GM18873 (cell line): Measurements from ENCODE around the gene PNKP.

Experiments
- ATAC-seq: cut with Tn5 transposase; IDR thresholded peaks from one replicate; pipeline ENCODE4 v1.9.1; 2021; ENCODE audit warnings: mild to moderate bottlenecking, moderate library complexity, moderate number of reproducible peaks; ENCODE audit not compliant: unreplicated experiment, low FRiP score

PNKP gene

DNA sequence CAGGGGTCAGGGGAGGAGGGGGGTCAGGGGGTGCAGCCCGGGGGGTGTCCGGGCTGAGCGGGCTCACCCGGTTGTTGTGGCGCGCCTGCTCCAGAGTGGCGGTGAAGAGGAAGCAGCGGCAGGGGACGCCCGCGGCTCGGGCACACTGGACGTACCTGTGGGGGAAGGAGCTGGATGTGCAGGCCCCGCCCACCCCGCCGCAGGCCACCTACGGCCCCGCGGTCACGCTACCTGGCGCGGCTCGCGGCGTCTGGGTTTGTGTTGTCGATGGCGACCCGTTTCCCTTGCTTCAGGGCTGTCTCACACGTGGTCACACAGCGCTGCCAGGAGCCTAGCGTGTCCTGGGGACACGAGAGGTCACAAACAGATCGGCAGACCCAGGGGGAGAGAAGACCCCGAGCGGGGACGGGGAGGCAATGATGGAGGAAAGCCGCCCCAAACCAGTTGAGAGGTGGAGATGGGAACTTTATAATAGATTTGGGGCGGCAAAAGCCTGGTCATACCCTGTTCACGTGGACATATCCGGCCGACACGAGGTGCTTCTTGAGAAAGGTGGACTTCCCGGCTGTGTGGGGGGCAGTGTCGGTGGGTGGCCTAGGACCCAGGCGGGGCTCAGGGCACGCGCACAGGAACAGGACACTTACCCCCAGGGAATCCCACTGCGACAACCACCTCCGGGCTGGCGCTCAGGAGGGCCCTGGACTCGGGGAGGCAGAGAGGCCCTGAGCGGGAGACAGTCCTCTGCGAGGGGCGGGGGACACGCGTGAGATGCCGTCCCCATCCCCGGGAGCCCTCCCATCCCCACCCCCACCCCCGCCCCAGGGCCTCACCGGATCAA is 5.6 kb downstream of the PNKP start:
- no peak for ATAC-seq

DNA sequence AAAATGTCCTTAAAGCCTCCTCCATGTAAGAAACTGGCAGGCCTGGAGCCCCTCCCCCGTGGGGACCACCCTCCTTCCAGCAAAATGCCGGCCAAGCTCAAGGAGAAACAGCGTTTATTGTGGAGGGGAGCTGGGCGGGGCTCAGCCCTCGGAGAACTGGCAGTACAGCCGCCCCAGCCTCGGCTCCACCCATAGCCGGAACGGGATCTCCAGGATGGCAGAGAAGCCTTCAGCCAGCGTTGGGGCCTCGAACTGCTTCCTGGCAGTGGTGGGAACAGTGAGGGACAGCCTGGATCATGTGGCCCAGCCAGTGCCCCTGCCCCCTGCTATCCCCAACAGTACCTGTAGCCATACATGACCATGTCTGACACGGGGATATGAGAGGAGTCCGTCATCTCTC is 6.3 kb downstream of the PNKP start:
- no peak for ATAC-seq

DNA sequence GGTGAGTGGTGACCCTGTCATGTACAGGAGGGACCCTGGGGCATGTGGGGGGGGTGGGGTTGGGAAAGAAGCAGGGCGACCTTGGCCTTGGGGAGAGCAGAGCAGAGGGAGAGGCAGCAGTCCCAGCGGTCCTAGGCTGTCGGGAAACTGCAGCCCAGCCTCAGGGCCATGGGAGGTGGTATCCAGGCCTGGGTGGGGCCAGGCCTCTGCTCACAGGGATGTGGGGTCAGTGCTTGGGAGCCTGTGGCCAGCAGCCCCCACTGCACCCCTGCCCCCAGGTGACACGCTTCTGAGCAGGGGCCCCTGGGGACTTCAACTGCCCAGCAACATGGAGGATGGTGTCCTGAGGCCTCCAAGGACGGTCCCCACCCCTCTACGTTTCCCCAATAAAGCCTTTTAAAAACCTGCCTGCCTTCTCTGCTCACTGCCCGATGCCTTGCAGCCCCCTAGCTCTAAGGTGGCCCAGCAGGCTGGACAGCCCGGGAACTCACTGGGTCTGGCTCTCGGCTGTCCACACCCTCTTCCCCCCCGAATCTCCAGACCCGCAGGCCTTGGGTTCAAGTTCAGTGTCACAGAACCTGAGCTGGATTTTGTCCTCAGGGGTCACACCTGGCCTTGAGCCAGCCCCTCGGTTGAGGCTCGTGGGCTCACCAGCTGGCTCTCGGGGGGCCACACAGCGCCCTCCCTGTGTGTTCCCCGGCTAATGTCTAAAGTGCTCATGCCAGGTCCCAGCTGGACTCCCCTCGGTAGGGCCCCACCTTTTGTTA is 6.9 kb downstream of the PNKP start:
- no peak for ATAC-seq

DNA sequence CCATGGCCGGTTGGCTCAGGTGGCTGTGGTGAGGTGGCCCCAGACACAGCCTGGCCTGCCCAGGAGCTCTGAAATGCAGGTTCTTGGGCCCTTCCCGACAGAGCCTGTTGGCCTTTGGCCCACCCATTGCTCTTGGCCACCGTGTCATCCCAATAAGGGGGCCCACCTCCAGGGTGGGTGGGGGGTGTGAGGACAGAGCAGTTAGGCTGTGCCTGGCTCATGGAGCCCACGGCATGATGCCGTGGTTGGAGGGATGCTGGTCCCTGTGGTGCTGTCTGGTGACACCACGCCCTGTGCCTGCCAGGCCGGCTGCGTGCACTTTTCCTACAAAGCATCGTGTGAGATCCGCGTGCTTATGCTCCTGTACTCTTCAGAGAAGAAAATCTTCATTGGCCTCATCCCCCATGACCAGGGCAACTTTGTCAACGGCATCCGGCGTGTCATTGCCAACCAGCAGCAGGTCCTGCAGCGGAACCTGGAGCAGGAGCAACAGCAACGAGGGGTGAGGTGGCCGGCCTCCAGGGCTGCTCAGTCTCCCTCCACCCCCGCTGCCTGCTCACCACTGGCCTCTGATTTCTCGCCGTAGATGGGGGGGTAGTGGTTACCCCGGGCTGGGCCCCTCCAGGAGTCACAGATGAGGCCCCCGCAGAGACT is 7.6 kb downstream of the PNKP start:
- ATAC-seq, result no peak

DNA sequence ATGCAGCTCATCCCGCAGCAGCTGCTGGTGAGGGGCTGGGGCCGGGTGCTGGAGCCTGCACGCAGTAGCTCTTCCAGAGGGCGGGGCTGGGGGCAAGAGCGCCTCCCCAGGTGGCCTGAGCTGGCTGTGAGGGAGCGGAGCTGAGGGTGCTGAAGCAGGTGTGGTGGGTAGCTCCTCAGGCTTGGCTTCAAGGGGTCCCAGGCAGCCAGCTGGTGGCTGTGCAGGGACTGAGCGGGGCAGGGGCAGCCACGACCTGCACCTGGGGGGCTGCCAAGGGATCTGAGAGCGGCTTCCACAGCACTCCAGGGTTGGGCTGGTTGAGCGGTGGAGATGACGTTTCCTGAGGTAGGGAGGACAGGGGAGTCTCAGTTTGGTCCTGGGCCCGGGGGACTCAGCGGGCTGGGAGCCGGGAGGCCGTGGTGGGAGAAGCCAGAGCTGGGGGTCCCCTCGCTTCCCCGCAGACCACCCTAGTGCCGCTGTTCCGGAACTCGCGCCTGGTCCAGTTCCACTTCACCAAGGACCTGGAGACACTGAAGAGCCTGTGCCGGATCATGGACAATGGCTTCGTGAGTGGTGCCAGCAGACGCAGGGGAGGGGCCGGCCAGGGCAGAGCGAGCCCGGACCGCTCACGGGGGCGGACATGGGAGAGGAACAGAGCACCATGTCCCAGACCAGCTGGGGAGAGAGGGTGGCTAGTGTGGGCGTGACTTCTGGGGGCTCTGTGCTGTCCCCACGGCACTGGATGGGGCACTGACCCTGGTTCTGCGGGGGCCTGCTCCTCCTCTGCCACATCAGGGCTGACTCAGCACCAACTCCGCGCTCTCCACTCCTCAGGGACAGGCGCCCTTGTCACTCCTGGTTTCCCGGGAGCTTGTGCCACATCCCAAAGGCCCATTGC is 9.0 kb downstream of the PNKP start:
- ATAC-seq, result no peak

DNA sequence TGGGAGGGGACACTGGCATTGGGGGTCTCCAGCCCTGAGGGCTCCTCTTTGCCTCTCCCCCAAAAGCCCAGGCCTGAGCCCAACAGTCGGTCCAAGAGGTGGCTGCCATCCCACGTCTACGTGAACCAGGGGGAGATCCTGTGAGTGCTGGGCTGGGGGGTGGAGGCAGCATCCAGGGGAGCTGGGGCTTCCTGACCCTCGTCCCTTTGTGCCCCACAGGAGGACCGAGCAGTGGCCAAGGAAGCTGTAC is 9.6 kb downstream of the PNKP start:
- no peak for ATAC-seq

DNA sequence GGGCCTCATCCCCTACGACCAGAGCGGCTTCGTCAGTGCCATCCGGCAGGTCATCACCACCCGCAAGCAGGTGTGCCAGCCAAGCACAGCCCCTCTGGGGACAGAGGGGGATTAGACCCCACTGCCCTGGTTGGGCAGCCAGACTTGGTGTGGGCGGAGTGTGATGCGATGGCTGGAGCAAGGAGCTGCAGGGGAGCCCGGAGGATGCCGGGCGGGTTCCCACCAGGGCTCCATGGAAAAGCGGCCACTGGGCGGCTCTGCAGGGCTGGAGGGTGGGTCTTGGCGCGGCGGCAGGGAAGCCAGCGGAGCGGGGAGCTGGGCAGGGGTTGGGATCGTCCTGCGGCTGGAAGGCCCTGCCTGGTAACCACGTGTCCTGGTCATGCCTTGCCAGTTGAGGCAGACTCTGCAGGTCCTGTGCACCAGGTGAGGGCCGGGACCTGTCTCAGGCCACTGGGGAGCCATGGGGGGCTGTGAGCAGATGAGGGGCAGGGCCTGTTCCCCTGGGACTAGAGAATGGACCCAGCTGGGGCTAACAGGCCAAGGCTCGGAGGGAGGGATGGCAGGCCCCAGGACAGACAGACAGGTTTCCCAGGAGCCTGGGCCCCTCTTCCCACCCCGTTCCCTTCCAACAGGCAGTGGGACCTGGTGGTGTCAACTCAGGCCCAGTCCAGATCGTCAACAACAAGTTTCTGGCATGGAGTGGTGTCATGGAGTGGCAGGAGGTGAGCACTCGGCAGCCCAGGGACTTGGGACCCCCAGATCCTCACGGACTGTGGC is 10.1 kb downstream of the PNKP start:
- no peak for ATAC-seq

DNA sequence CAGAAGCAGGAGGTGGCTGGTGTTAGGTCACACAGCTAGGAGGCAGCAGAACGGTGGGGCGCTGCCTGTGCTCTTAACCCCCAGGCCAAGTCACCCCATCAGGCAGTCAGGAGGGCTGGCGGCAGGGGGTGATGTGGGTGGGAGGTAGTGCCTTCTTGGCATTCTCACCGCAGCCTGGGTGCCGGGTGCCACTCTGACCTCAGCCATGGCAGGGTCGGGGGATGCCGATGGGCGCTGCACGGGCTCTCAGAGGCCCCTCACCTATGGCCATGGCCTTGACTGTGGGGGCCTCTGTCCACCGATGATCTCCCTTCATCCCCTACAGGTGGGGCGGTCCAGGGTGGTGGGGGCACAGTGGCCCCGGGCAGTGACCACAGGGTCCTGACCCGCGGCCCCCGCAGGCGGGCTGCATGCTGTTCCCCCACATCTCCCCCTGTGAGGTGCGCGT is 10.8 kb downstream of the PNKP start:
- no peak for ATAC-seq

DNA sequence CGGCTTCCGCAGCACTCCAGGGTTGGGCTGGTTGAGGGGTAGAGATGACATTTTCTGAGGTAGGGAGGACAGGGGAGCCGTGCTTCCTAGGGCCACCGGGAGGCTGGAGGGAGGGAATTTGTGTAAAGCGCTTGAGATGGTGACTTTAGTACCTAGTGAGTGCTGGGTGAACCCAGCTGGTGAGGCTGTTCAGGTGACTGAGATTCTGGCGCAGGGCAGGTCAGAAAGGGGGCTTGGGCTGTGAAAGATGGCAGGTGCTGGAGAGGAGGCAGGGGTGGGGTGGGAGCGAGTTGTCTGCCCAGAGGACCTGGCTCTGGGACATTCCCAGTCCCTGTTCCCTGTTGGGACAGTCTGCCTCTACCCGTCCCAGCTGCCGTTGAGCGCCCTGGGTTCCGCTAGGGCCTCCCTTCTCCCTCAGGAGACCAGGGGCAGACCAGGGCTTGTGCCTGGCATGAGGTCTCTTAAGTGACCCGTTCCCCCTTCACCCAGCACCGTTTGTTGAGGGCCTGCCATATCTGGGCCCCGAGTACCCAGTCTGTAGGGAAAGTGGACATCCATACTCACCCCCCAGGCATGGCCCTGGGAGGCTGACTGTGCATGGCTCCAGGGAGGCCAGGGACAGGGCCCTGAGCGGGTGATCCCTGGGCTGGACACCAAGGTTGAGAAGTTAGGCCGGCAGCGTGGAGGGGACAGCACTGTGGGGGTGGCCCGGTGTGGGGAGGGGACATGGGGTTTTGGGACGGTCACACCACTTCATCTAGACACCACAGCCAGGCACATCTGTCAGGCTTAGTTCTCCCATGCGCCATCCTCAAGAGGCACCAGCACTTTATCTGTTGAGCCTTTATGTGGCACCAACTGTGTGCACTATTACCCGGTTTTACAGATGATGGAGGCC is 11.5 kb downstream of the PNKP start:
- ATAC-seq, result no peak

DNA sequence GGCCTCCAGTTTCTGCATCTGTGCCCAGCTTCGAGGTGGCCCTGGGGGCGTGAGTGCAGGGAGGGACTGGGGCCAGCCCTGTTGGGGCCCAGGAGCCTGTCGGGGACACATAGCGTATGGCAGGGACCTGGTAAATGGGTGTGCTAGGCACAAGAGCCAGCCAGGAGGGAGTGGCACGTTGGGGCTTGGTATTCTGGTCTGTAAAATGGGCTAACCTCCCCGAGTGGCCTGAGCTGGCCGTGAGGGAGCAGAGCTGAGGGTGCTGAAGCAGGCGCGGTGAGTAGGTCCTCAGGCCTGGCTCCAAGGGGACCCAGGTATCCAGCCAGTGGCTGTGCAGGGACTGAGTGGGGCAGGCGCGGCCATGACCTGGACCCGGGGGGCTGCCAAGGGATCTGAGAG is 12.1 kb downstream of the PNKP start:
- no peak for ATAC-seq

DNA sequence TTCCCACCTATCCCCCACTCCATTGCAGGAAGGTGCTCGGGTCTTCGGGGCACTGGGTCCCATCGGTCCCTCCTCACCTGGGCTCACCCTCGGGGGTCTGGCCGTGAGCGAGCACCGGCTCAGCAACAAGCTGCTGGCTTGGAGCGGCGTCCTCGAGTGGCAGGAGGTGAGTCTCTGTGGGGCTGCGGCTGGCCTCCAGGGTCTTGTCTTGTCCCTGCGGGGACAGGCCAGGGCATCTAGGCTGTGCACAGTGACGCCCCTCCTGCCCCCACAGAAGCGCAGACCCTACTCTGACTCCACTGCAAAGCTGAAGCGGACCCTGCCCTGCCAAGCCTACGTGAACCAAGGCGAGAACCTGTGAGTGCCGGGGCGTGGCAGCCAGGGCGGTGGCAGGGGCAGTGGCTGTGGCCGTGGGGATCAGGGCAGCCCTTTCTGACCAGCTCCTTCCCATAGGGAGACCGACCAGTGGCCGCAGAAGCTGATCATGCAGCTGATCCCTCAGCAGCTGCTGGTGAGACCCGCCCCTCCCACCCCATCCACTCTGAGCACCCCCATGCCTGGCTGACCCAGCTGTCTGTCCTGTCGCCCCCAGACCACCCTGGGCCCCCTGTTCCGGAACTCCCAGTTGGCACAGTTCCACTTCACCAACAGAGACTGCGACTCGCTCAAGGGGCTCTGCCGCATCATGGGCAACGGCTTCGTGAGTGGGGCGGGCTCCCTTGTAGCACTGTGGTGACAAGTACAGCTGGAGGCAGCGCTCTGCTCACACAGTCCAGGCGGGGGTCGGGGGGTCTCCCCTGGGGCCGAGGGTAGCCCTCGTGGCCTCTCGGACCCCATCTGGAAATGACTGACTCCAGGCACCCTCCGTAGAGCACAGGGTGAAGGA is 12.8 kb downstream of the PNKP start:
- no peak for ATAC-seq

DNA sequence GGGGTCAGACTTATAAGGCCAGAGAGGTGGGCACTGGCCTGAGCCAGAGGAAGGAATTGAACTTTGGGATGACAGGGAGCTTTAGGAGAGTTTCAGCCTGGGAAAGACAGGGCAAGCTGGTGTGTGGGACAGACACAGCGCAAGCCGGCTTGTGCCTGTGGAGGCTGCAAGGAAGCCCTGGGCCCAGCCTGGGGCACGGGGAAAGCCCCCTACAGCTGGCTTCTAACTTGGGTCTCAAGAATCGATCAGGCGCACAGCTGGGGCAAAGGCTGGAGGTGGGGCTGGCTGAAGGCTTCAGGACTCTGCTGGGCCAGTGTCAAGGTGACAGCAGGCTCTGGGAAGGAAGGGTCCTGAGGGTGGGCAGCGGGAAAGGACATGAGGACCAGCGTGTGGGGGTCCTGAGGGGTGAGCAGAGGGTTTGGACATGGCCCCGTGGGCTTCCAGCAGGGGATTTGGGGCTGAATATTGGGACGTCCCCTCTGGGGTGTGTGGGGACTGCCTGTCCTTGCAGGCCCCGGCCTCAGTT is 13.5 kb downstream of the PNKP start:
- ATAC-seq, result no peak

DNA sequence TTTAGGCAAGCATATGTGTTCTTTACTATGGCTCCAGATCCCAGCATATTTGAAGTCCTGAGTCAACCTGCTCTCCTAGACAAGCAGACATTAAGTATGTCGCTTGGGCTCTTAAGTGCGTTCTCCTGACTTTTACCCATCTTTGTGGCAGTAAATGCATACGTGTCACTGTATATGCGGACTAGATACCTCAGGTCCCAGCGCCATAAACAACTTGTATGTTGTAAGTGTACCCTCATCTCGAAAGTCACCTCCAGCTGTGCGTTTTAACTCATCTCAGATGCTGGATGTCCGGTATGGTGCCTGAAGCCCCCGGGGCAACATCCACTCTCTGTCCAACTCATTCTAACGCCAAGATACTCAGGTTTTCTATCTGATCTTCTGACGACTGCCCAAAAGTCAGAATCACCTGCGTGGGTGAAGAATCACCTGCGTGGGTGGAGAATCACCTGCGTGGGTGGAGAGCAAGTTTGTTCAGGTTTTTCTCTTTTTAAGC is 14.7 kb downstream of the PNKP start:
- no peak for ATAC-seq

DNA sequence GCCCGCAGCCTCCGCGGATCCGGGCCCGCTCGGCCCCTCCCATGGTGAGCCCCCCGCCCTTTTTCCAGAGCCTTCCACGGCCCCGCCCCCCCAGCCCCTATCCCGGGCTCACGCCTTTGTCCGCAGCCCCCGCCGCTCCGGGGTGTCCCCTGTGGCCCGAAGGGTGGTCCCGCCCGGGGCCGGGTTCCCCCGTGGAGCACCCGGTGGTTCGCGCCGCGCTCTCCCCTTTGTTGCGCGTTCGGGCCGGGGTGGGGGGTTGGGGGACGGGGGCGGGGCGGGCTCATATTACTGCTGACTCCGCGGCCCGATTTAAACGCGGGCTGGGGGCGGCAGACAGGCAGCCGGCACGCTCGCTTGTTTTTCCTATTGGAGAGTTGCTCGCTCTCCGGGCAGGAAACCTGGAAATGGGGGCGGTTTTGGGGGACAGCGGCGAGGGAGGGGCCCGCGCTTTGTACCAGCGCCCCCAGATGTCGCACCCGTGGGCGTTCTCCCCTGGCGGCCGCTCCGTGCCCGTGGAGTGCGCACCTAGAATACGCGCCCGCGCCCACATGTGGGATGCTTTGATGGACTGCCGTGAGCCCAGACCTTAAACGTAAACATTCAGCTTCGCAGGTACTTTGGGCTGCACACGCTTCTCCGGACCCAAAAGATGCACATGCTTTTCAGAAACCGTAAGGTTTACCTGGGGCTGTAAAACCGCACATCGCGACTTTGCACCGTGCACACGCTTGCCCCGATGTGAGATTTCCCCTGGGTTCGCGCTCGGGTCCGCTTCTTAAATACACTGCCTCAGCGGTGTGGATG is 15.7 kb downstream of the PNKP start:
- no peak for ATAC-seq

DNA sequence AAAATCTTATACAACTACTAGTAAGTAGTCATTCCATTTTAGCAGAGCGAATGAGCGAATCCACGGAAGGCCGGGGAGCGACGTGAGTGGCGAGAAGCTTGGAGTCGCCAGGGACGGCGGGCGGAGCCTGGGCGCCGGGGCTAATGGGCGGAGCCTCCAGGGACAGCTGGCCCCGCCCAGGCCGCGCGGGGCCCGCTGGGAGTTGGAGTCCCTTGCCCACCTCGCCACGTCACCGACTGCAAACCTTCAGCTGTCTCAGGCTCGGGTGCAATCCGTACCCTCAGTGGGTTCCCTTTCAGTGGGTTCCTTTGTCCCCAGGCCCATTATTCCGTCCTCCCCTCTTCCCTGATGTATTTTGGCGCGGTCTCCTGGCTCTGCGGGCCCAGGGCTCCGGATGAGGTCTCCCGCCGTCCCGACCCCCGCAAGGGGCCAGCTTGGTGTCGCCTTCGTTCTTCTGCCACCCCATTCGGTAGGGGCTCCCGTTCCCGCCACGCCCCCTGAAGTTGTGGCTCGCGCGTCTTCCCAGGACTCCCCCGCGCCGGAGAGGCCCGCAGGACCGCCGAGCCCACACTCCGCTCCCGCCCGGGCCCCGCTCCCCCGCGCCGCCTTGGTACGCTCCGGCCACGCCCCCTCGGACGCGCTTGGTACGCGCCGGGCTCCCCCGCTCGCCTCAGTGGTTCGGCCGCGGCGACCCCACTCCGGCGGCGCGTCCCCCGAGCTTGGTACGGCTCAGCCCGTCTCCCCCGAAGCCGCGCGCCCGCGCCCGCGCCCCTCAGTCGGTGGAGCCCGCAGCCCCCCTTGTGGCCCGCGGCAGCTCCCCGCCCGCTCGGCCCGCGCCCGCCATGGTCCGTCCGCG is 16.7 kb downstream of the PNKP start, which contains the start of gene PTOV1:
Gene PTOV1 (plus strand): TSS at position 673 of the 856 bp plus-strand sequence.
- ATAC-seq, result peak; percentile 44

DNA sequence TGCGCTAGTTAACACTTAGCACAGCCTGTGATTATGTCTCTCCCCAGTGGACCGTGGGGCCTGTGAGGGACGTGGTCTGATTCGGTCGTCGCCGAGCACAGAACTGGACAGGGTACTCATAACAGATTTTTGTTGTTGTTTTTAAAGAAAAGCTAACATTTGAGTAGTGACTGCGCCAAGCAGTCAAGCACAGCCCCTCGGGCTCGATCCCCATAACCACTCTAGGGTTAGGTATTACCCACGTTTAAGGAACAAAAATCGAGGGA is 17.2 kb downstream of the PNKP start:
- no peak for ATAC-seq
